ENCODE results near the gene ENC1. TPM values are rescaled to one million over a fixed set of nuclear protein-coding genes. Genes with fewer than 3 reads are reported as not detected.

Gene ENC1
- total and polyA plus RNA-seq, 11 donors, result 1.4 to 11.0 (median 5.1) TPM

GRCh38 chr5:74613283-74613682, 27.2 kb downstream of the ENC1 start:
- H3K27ac ChIP-seq, result no peak overlapping the region
- no peaks in the 10 kb centered on the region for H3K36me3 ChIP-seq
- no peaks in the 10 kb centered on the region for H3K27me3 ChIP-seq
- ATAC-seq, result peak in 1 of 4 donors; percentile 31
- no peaks in the 10 kb centered on the region for H3K4me1 ChIP-seq
- no peaks in the 10 kb centered on the region for H3K9me3 ChIP-seq
- TF ChIP-seq CTCF (IDR thresholded peaks at IDR 0.05) (no peak), POLR2A (IDR thresholded peaks at IDR 0.05) (no peak)
- WGBS, 4 donors, result 79 to 93% (median 84%) methylated on average over 2 of the region's 2 CpGs
- intact Hi-C loops (cut with DNase I), result no loop called here
- no peak overlapping the region for H3K4me3 ChIP-seq
- no peak for DNase-seq

GRCh38 chr5:74612045-74612444, 28.5 kb downstream of the ENC1 start:
- no peak overlapping the region for H3K4me3 ChIP-seq
- H3K27ac ChIP-seq, result no peak overlapping the region
- intact Hi-C loops (cut with DNase I), result no loop called here
- no peak for ATAC-seq
- TF ChIP-seq CTCF (IDR thresholded peaks at IDR 0.05) (no peak), POLR2A (IDR thresholded peaks at IDR 0.05) (no peak)
- H3K9me3 ChIP-seq, result no peaks in the 10 kb centered on the region
- no peak for DNase-seq
- no peaks in the 10 kb centered on the region for H3K4me1 ChIP-seq
- no peaks in the 10 kb centered on the region for H3K36me3 ChIP-seq
- 84 to 95% (median 92%) methylated on average over 3 of the region's 3 CpGs for WGBS, 4 donors
- no peaks in the 10 kb centered on the region for H3K27me3 ChIP-seq

GRCh38 chr5:74608736-74609601, 31.6 kb downstream of the ENC1 start:
- Histone ChIP-seq H3K4me3 (no peak overlapping the region), H3K9me3 (no peaks in the 10 kb centered on the region), H3K4me1 (no peaks in the 10 kb centered on the region), H3K36me3 (no peaks in the 10 kb centered on the region), H3K27ac (no peak overlapping the region), H3K27me3 (no peaks in the 10 kb centered on the region)
- DNase-seq, result no peak
- intact Hi-C loops (cut with DNase I), result no loop called here
- TF ChIP-seq CTCF (IDR thresholded peaks at IDR 0.05), result no peak
- WGBS, 4 donors, result 88 to 93% (median 90%) methylated on average over 5 of the region's 5 CpGs
- no peak for ATAC-seq

- TF ChIP-seq POLR2A (IDR thresholded peaks at IDR 0.05) (no peak), CTCF (IDR thresholded peaks at IDR 0.05) (no peak)
- intact Hi-C loops (cut with DNase I), result no loop called here
- WGBS, 4 donors, result 96 to 99% (median 97%) methylated on average over 4 of the region's 4 CpGs
Measured at GRCh38 chr5:74605759-74606158, 34.8 kb downstream of the ENC1 start.

More at GRCh38 chr5:74605759-74606158, 34.8 kb downstream of the ENC1 start:
- no peak overlapping the region for H3K27ac ChIP-seq
- no peak overlapping the region for H3K4me3 ChIP-seq
- H3K4me1 ChIP-seq, result no peaks in the 10 kb centered on the region
- H3K27me3 ChIP-seq, result no peaks in the 10 kb centered on the region
- no peaks in the 10 kb centered on the region for H3K9me3 ChIP-seq
- no peaks in the 10 kb centered on the region for H3K36me3 ChIP-seq
- DNase-seq, result no peak
- no peak for ATAC-seq

All from heart left ventricle (tissue), 16 donors.